Left renal pelvis (tissue), 4 donors: Measurements from ENCODE around the gene FOXD3. TPM values are rescaled to one million over a fixed set of nuclear protein-coding genes. Genes with fewer than 3 reads are reported as not detected.
A peak's percentile ranks its signal among the peaks of the same experiment; 100 is the strongest.

Experiments used
- DNase-seq, 4 donors: peaks; one replicate each; pipeline ENCODE4 v3.0.0-alpha.2; 2013; ENCODE audit warnings: low read depth in 4 of 4, low spot score in 3 of 4
- polyA plus RNA-seq, 4 donors: library from polyadenylated mRNA; unstranded; fragments of 120-200 nt; gene quantifications; one replicate each; pipeline ENCODE4 v1.2.1, GENCODE V29; 2013; ENCODE audit not compliant: insufficient read length in 4 of 4

The FOXD3 gene
- polyA plus RNA-seq, 4 donors: 0.23 to 0.32 (median 0.30) TPM

DNA sequence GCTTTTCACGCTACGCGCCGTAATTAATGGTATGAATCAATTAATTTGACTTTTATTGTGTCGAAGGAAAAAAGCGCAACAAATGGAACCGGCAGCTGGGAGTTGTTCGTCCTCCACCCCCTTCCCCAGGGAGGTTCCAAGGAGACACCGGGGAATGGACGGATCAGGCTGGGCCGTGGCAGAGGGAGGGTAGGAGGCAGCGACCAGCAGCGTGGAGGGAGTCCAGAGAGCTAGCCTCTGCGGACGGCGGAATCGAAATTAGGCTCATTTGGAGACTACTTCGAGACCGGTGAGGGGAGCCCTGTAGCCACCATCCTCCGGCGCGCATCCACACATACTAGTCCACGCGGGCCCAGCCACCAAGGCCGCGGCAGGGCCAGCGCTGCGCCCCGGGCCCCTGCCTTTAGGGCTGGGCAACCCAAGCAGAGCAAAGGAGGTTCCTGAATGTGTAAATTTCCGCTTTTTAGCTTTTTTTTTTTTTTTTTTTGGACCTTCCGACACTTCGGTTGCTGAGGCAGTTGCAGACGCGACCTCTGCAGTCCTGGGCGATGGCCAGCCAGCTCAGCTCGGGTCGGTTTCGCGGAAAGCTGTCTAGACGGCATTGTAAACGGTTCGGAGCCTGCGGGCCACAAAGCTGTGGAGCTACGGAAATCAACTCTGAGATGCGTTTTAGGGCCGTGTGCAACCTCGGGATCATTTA lies 2.2 kb upstream of the FOXD3 start:
- DNase-seq: no peak

GRCh38 chr1:63321066-63321784 lies 1.1 kb upstream of the FOXD3 start:
- DNase-seq: no peak

GRCh38 chr1:63321785-63322113 lies 618 bp upstream of the FOXD3 start:
- no peak for DNase-seq

DNA sequence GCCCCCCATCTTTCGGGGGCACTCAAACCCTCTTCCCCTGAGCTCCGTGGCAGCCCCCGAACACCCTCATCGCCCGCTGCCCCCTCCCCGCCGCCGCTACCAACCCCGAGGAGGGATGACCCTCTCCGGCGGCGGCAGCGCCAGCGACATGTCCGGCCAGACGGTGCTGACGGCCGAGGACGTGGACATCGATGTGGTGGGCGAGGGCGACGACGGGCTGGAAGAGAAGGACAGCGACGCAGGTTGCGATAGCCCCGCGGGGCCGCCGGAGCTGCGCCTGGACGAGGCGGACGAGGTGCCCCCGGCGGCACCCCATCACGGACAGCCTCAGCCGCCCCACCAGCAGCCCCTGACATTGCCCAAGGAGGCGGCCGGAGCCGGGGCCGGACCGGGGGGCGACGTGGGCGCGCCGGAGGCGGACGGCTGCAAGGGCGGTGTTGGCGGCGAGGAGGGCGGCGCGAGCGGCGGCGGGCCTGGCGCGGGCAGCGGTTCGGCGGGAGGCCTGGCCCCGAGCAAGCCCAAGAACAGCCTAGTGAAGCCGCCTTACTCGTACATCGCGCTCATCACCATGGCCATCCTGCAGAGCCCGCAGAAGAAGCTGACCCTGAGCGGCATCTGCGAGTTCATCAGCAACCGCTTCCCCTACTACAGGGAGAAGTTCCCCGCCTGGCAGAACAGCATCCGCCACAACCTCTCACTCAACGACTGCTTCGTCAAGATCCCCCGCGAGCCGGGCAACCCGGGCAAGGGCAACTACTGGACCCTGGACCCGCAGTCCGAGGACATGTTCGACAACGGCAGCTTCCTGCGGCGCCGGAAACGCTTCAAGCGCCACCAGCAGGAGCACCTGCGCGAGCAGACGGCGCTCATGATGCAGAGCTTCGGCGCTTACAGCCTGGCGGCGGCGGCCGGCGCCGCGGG lies 837 bp downstream of the FOXD3 start:
- no peak for DNase-seq

DNA sequence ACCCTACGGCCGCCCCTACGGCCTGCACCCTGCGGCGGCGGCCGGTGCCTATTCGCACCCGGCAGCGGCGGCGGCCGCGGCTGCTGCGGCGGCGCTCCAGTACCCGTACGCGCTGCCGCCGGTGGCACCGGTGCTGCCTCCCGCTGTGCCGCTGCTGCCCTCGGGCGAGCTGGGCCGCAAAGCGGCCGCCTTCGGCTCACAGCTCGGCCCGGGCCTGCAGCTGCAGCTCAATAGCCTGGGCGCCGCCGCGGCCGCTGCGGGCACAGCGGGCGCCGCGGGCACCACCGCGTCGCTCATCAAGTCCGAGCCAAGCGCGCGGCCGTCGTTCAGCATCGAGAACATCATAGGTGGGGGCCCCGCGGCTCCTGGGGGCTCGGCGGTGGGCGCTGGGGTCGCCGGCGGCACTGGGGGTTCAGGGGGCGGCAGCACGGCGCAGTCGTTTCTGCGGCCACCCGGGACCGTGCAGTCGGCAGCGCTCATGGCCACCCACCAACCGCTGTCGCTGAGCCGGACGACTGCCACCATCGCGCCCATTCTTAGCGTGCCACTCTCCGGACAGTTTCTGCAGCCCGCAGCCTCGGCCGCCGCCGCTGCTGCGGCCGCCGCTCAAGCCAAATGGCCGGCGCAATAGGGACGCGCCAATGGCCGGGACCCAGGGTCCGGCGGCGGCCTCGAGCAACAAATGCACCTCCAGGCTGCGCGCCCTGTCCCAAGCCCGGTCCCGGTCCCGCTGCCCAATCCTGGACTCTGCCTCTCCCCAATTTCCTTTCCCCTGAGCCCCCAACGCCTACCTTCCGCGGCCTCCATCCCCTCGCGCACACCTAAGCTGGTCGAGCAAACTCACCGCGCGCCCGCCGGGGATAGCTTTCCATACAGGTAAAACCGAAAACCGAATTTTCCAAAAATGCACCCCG lies 1.8 kb downstream of the FOXD3 start:
- no peak for DNase-seq

DNA sequence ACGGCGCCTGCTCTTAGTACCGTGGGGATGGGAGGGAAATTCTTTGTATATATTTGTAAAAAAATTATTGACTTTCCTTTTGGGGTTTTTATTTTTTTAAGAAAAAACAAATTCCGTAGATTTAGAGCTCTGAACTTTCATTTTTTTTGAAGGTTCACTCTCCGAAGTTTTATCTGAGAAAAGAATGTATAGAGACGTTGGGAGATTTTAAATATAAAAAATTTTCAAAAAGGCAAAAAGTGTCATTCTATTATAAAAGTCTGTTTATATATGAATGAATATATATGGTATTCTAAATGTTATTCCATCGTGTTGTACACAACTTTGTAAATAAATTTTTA lies 2.4 kb downstream of the FOXD3 start:
- no peak for DNase-seq

DNA sequence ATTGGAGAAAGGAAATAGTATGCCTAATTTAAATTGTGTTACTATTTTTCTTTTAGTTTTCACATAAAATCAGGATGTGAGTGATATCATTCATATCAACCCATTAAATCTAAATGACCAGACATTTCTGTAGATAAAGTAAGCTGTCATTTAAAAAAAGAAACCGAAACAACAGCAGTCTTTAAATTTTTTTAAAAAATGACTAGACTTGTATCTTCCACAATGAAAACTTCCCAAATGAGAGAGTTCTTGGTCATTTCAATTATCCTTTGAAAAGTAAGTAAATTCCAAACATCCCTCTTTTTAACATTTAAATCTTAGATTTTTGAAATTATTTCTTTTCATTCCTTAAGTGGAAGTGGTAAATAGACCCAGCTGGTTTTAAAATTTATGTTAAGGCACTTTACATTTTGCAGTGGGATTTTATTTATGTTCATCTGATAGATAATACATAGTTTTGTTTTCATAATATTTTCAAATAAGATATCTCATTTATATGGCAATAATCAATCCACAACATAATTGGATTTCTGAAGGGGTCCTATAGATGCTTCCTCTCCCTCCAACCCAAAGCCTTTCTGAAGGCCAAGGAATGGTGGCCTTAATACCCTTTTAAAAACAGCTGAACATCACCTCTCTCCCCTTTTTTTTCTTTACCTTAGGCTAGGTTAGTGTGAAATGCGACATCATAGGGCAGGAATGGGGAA lies 3.1 kb downstream of the FOXD3 start:
- DNase-seq: no peak

- DNase-seq: no peak
Measured at GRCh38 chr1:63326106-63326472, 3.7 kb downstream of the FOXD3 start.

- DNase-seq: no peak
Measured at GRCh38 chr1:63326473-63327380, 4.4 kb downstream of the FOXD3 start.

GRCh38 chr1:63327417-63328054 lies 5.2 kb downstream of the FOXD3 start:
- DNase-seq: peak in 2 of 4 donors; percentile 57 to 59

GRCh38 chr1:63328122-63328521 lies 5.8 kb downstream of the FOXD3 start:
- no peak for DNase-seq

DNA sequence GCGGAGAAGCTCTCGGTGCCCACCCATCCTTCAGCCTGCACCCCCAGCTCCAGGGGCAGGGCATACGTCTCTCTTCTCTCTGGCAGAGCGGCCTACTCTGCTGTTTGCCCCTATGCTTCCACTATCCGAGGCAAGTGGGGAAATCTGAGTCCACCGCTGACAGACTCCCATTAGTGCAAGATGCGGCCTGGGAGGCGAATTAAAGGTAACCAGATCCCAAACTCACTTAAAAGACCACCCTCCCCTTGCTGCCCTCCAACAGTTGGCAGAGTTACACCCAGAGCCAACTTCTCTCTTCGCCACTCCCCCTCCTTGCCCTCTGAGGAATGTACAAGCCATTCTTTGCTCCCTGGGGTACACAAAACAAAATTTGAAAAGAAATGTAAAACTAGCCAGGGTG lies 6.4 kb downstream of the FOXD3 start:
- no peak for DNase-seq

DNA sequence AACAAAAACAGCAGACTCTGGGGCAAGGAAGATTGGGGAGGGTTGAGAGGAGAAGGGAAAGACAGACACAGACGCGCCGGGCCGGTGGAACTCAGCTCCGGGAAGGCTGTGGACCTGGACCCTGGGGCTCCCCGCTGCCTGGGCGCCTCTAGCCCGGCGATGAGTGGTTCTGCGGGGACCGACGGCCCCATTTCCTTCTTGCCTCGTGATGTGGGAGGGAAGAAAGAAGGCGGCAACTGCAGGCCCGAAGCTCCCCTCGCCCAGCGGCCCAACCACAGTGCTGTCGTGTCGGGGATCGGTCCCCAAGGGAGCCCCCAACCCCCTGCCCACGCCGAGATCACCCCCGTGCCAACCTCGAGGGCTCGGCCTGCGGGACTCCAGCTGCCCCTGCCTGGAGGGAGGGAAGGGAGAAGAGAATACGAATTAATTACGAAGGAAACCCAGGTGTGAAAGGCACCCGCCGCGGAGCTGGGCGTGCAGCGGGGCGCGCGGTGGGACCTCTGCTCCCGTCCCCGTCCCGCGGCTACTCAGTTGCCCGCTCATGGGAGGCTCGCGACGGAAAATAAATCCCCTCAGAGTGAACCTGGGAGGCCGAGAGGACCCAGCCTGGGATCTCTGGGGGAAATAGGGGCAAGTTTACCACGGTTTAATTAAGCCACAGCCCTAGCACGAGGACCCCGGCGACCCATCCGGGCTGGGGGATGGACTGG lies 7.4 kb downstream of the FOXD3 start:
- no peak for DNase-seq

- DNase-seq: no peak
Measured at GRCh38 chr1:63330331-63330916, 8.1 kb downstream of the FOXD3 start.

GRCh38 chr1:63342402-63342801 lies 20.0 kb downstream of the FOXD3 start:
- no peak for DNase-seq

GRCh38 chr1:63343922-63344321 lies 21.6 kb downstream of the FOXD3 start:
- DNase-seq: no peak

DNA sequence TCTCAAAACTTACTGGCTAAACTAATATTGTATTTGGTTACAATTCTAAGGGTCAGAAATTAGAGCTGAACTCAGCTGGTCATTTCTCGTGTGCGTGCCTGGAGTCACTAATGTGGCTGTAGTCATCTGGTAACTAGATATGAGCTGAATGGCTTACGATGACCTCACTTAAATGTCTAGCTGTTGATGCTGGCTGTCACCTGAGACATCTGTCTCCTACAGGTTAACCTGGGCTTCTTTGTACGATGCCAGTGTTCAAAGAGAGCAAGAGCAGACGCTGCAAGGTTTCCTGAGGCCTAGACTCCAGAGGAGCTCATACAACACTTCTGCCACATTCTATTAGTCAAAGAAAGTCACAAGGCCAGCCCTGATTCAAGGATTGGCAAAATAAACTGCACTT lies 28.0 kb downstream of the FOXD3 start:
- no peak for DNase-seq
